DMS53 (cell line): ENCODE measurements around the gene TAPT1.
"Not testable (repeated sequence)": the region's sequence is repeated elsewhere in the genome, so short reads cannot be mapped to it uniquely, and the experiment has no call there.

Experiments used
- DNase-seq: peaks from one replicate; lab custom pipeline; 2025; lab: John Stamatoyannopoulos, UW

Gene TAPT1

DNA sequence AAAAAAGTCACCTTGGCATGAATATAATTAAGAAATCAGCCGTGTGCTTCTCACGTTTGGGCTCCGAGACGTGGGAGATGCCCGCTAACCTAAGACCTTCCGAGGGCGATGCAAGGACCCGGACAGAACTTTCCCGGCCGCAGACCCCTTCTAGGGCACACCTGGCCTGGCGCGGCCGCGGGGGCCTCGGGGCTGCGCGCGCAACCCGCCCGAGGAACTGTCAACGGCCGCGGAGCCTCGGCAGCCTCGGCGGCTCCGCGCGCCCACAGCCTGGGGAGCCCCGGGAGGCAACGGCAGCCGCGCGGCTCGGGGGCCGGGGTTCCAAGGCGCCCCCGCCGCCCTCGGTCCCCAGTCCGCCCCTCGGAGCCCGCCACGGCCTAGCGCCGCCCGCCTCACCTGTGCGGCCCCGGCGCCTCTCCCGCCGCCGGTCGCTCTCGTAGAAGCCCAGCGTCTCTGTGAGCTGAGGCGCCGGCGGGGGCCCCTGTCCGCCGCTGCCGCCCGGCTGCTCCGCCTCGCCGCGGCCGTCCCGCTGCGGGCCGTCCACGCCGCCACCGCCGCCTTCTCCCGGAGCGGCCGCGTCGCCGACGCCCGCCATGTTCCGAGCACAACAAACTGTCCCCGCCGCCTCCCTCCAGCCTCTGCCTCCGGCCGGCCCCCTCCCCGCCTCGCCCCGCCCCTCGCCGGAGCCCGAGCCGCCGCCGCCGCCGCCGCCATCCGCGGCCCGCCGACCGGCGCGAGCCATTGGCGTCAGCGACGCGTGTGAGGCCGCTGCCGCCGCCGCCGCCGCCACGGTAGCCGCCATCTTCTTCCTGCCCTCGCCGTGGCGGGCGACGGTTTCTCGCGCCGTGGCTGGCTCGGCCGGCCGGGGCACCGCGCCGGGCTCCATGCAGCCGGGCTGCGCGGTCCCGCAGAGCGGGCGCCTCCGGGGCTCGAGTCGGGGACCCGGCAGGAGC lies at the start of gene TAPT1:
TSS of gene TAPT1 (minus strand) at position 609 of the 953 bp plus-strand sequence. CDS start at position 595, 14 bp downstream.
- DNase-seq: peak; percentile 86

GRCh38 chr4:16271411-16271810 lies 45.1 kb upstream of the TAPT1 start:
- DNase-seq: no peak

DNA sequence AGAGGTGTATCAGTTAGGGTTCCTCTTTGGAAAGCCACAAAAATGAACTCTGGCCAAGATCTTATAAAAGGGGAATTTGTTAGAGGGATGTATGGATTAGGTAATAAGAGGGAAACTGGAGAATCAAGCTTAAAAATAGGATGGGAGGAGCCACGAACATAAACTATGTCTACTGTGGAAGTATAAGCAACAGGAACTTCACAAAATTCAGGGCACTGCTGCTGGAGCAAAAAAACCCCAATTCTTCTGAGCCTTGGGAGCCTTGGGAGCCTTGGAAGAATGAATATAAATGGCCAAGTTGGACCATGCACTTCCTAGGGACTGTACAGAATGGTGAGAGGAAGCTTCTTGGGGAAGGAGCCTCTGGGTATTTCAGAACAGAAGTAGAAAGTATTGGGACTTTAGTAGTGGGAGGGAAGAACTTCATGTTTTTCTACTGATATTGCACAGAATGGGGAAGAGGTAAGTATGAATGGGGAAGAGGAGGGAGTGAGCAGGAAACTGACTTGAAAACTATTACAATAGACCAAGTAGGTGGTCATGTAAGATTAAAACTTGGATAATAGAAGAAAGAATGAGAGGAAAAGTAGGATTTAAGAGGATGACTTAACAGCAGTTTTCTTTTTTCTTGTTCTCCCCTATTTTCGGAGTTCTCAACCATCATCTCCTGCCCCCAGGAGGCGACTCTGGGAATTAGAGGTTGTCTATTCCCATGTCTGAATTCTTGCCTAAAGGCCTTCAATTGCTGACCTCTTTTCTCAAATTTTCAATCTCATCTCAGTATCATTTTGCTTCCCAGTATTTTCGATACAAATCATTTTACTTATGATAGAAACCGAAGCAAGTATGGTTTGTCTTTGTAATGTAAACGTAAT lies 44.4 kb upstream of the TAPT1 start:
- peak; percentile 21 for DNase-seq

DNA sequence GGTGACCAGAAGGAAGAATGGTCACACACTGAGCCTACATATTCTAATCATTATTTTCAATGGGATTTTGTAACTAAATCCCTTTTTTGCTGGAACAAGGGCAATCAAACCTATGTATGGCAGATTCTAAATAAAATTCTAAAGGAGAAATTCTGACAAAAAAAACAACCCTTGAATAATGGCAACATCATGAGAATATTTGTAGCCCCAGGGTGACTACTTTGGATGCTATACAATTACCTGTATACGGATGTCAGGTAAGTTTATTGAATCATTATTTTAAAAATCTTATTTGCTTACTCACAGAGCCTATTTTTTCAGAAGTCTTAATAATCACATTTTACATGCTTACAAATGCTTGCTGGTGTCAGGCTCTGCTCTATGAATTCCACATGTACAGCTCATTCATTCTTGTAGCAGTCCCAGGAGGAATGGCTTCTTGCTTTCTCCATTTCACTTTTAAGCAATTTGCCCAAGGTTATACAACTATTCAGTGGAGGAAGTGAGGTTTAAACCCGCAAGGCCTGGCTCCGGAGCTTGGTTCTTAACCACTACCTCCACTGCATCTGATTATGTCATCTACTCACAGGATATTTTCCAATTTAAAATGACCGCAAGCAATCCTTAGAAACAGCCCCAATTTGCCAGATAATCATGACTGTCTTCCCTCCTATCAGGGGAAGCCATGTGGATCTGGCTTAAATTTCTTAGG lies 43.6 kb upstream of the TAPT1 start:
- not testable (repeated sequence) for DNase-seq

DNA sequence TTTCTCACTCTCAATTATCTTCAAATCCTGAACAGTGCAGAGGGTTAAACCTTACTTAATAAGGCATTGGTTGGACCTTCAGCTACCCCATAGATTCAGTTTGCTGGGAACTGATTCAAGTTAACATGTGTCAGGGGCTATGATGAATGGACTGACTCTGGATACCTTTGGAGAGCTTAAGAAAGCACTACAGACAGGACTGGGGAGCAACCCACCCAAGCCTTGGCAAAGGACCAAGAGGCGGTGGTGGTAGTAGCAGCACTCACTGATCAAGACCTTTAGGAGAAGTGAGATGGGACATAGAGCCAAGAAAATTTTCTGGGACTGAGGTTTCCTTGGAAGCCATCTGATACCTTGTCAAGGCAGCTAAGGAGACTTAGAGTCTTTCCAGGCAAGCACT lies 43.0 kb upstream of the TAPT1 start:
- DNase-seq: no peak

- DNase-seq: no peak
Measured at GRCh38 chr4:16268290-16268689, 42.0 kb upstream of the TAPT1 start.

- no peak for DNase-seq
Measured at GRCh38 chr4:16267639-16268038, 41.4 kb upstream of the TAPT1 start.

GRCh38 chr4:16265820-16266219 lies 39.5 kb upstream of the TAPT1 start:
- DNase-seq: no peak

DNA sequence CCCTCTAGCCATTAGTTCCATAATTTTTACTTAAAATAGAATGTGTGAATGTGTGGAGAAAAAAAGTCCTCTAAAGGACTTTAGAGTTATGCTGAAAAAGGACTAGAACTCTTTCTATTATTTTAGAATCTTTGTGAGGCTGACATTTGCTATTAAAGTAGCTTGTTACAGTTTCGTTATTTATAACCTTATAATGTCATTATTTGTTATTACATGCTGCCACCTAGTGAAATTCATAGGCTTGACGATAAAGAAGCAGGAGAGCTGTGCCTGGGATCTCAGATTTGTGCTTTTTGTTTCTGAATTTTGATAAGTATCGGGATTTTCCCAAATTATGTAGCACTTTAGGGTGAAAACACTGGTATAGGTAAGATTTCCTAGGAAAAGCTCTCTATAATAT lies 38.5 kb upstream of the TAPT1 start:
- peak; percentile 76 for DNase-seq

DNA sequence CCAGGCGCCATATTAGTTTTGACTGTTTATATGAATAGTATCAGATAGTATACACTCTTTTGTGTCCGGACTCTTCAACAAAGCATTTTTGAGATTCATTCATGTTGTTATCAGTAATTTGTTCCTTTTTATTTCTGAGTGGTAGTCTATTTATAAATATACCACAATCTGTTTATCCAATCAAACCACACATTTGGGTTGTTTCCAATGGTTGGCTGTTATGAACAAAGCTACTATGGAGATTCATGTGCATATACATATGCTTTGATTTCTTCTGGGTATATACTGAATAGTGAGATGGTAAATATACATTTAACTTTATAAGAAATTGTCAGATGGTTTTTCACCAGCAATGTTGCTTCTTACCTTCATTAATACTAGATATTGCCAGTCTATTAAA lies 36.8 kb upstream of the TAPT1 start:
- no peak for DNase-seq

GRCh38 chr4:16262188-16262587 lies 35.9 kb upstream of the TAPT1 start:
- no peak for DNase-seq

DNA sequence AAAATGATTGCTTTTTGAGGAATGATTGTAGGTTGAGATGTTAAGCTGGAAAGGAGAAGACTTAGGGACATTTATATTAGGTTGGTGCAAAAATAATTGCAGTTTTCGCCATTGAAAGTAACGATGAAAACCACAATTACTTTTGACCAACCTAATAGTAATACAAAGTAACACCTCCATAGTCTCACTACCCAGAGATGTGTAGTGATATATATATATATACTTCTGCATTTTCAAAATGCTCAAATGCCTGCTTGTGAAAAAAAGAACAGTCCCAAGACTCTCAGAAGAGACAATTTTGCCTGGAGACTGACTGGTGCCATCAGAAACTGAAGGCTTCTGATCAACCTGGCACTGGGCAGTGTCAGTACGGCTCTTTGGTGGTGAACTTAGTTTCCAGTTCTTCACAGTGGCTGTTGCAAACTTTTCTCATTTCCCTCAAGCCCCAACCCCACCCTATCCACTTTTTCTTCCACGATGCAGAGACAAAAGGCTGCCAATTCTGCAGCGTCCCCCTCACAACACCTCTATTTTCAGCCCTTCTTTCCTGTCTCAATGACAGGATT lies 35.1 kb upstream of the TAPT1 start:
- no peak for DNase-seq

DNA sequence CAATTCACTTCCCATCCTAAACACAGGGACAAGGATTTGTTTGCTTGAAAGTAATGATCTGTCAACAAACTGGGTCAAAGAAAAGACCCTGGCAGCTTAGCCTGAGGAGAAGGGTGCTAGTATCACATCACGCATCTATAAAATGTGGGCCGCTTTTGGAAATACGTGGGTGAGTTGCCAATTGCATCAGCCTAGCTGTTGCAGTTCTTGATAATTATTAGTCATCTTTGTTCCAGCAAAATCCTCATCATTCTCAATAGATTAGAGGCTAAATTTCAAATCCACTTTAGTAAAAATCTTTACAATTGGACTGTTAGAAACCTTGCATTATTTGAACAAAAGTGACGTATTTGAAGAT lies 33.6 kb upstream of the TAPT1 start:
- no peak for DNase-seq

DNA sequence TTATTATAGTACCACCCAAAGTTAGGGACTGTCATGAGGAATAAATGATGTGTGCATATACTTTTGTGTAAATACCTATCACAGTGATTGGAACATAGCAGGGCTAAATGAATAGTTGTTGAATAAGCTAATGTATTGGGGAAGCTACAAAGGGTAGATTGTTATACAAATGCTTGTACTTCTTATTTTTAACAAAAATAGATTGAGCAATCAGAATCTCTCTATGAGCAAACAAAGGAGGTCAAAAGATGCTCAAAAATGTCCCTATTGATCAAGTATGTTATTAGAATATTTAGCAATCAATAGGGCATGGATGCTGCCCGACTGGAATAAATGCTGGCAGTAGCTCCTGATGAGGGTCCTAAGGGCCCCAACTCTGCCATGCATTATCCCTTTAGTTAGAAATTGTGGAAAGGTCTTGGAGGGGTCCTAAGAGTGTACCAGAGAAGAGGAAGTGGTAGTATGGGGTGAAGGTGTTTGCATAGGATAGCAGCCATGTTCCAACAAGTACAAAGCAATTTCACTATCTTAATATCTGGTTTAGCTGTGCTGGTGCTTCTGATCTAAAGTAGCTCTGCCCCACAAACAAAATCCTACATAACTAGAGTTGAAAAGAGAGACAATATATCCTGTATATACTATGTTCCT lies 33.1 kb upstream of the TAPT1 start:
- DNase-seq: no peak

GRCh38 chr4:16257611-16258010 lies 31.3 kb upstream of the TAPT1 start:
- DNase-seq: no peak

DNA sequence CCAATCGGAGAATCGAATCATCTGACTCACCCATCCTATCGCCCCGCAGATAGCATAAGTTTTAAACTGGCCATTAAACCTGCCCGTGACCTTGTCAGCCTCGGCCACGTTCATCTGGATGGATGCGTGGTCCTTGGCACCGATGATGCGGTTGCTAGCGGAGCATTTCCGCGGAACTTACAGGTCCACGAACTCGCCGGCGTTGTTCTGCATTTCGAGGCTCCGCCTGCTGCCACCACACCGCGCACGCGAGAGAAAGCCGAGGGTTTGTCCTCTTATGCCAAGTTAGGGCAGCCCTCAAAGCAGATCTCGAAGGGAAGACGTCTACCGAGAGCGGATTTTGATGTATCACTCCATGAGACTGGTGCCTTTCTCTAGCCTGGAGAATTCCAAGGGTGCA lies 30.1 kb upstream of the TAPT1 start:
- no peak for DNase-seq

DNA sequence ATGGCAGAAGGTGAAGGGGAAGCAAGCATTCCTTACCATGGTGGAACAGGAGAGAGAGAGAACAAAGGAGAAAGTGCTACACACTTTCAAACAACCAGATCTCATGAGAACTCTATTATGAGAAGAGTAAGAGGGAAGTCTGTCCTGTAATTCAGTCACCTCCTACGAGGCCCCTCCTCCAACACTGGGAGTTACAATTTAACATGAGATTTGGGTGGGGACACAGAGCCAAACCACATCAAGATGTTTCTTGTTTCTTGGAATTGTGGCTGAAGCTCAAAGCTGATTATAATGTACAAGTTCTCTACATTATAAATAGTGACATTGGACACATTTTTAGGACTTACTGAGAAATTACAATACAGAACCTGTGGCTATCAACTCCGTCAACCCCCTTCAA lies 29.5 kb upstream of the TAPT1 start:
- DNase-seq: no peak

- DNase-seq: peak; percentile 20
Measured at GRCh38 chr4:16253127-16253960, 27.1 kb upstream of the TAPT1 start.

DNA sequence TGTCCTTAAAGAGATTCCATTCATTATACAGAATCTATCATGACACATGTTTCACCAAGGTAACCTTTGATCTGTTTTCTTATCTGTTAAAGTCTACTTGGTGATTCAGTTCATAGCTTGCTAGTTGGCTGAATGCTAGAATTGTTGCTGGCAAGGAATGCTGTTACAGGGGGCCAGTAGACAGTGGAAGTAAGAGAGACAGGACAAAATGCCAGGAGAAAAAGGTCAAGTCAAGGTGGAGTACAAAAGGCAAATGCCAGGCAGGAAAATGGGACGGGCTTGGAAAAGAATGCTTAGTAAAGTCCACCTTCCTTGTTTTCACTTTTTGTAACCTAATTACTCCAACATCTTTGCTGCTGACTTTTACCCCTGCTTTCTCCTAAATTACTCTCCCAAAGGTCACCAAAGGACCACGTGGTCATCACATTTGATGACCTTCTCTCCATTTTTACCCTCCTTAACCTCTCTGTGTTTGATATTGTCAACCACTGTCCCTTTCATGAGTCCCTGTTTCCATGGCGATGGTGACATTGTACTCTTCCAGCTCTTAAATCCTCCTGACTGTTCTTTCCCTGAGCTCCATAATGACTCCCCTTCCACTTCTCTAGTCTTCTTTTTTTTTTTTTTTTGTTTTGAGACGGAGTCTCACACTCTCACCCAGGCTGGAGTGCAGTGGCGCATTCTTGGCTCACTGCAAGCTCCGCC lies 24.5 kb upstream of the TAPT1 start:
- DNase-seq: peak; percentile 56

DNA sequence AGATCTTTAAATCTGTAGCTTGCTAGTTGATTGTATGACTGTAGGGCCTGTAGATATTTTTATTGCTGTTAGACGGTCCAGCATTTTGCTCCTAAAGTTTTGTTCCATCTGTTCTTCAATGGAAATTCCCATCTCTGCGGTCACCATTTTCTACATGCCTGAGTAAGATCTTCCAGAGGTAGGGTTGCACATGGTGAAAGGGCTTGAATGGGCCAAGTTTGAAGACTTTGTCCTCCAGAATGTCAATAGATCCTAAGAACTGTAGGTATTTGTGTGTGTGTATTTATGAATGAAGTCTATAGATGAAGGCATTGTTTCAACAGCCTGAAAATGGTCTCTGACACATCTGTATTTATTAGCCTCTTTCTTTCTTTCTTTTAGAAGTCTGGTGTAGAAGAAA lies 22.3 kb upstream of the TAPT1 start:
- no peak for DNase-seq
